Naive B cell (primary cell): Measurements from ENCODE around the gene CACNA1C. TPM values are rescaled to one million over a fixed set of nuclear protein-coding genes. Genes with fewer than 3 reads are reported as not detected.

Experiments
- ATAC-seq, 2 donors: fragments of 150-1000 bp; cut with Tn5 transposase; 2 replicates each; pipeline ENCODE4 v1.10.0; 2021; ENCODE audit warnings: low read depth in 2 of 2, mild to moderate bottlenecking in 2 of 2, moderate library complexity in 2 of 2
- DNase-seq: peaks from one replicate; pipeline ENCODE4 v3.0.0; 2022
- H3K27ac Mint-ChIP-seq, 6 donors: one replicate each; pipeline ENCODE4 v1.8.0; 2020 to 2022; ENCODE audit warnings: mild to moderate bottlenecking in 6 of 6, mixed read lengths in 6 of 6, moderate library complexity in 5 of 6, inconsistent platforms in 2 of 6
- H3K27me3 Mint-ChIP-seq, 3 donors: one replicate each; pipeline ENCODE4 v1.8.0; 2021 to 2022; ENCODE audit warnings: mixed read lengths in 3 of 3, mild to moderate bottlenecking in 1 of 3
- H3K36me3 Mint-ChIP-seq, 2 donors: one replicate each; pipeline ENCODE4 v1.8.0; 2020 to 2022; ENCODE audit warnings: mixed read lengths in 2 of 2, inconsistent platforms in 1 of 2, mild to moderate bottlenecking in 1 of 2
- H3K4me1 Mint-ChIP-seq, 3 donors: one replicate each; pipeline ENCODE4 v1.8.0; 2020 to 2022; ENCODE audit warnings: mixed read lengths in 3 of 3, inconsistent platforms in 1 of 3, mild to moderate bottlenecking in 1 of 3, moderate library complexity in 1 of 3
- H3K4me3 Mint-ChIP-seq, 8 donors: one replicate each; pipeline ENCODE4 v1.8.0; 2020 to 2022; ENCODE audit warnings: mild to moderate bottlenecking in 8 of 8, mixed read lengths in 8 of 8, moderate library complexity in 8 of 8, inconsistent platforms in 2 of 8
- H3K9me3 Mint-ChIP-seq, 7 donors: one replicate each; pipeline ENCODE4 v1.8.0; 2020 to 2022; ENCODE audit warnings: mixed read lengths in 7 of 7, mild to moderate bottlenecking in 5 of 7, inconsistent platforms in 2 of 7, moderate library complexity in 1 of 7
- polyA plus RNA-seq, 6 donors: library from polyadenylated mRNA; unstranded; fragments of 300-500 nt; fragmentation: Illumina TruSeq; gene quantifications; one replicate each; pipeline ENCODE4 v1.2.3, GENCODE V29; 2021; ENCODE audit warnings: low read depth in 6 of 6

The CACNA1C gene
- polyA plus RNA-seq, 6 donors from 2014 or later, result 0.03 to 0.09 (median 0.06) TPM; not detected in 1

- Mint-ChIP-seq H3K9me3 (no peaks in the 10 kb centered on the region), H3K4me1 (peaks cover 0 to 3% (median 0%) of the 10 kb centered on the region in 3 donors), H3K27me3 (peaks cover 0 to 11% (median 0%) of the 10 kb centered on the region in 3 donors), H3K4me3 (no peak overlapping the region), H3K27ac (no peak overlapping the region), H3K36me3 (no peaks in the 10 kb centered on the region)
- DNase-seq (no peak), ATAC-seq (no peak)
These were observed 412.9 kb downstream of the CACNA1C start for GRCh38 chr12:2465681-2466080.

- Mint-ChIP-seq H3K27me3 (peaks cover 0 to 11% (median 0%) of the 10 kb centered on the region in 3 donors), H3K9me3 (no peaks in the 10 kb centered on the region), H3K27ac (no peak overlapping the region), H3K36me3 (no peaks in the 10 kb centered on the region), H3K4me3 (no peak overlapping the region), H3K4me1 (peaks cover 0 to 3% (median 0%) of the 10 kb centered on the region in 3 donors)
- DNase-seq (no peak), ATAC-seq (no peak)
These were observed 413.4 kb downstream of the CACNA1C start for GRCh38 chr12:2466211-2466610.

GRCh38 chr12:2467447-2468195 is 414.8 kb downstream of the CACNA1C start:
- ATAC-seq, result no peak
- H3K4me3 Mint-ChIP-seq, result no peak overlapping the region
- H3K36me3 Mint-ChIP-seq, result no peaks in the 10 kb centered on the region
- peaks cover 0 to 3% (median 0%) of the 10 kb centered on the region in 3 donors for H3K4me1 Mint-ChIP-seq
- H3K27ac Mint-ChIP-seq, result no peak overlapping the region
- DNase-seq, result no peak
- H3K9me3 Mint-ChIP-seq, result no peaks in the 10 kb centered on the region
- peaks cover 0 to 19% (median 5%) of the 10 kb centered on the region in 3 donors for H3K27me3 Mint-ChIP-seq

GRCh38 chr12:2475984-2476383 is 423.2 kb downstream of the CACNA1C start:
- no peak for ATAC-seq

GRCh38 chr12:2477009-2477766 is 424.4 kb downstream of the CACNA1C start:
- ATAC-seq (no peak), DNase-seq (no peak)
- no peaks in the 10 kb centered on the region for H3K4me1 Mint-ChIP-seq
- peaks cover 0 to 3% (median 2%) of the 10 kb centered on the region in 3 donors for H3K27me3 Mint-ChIP-seq
- H3K9me3 Mint-ChIP-seq, result no peaks in the 10 kb centered on the region
- no peak overlapping the region for H3K27ac Mint-ChIP-seq
- no peaks in the 10 kb centered on the region for H3K36me3 Mint-ChIP-seq
- H3K4me3 Mint-ChIP-seq, result no peak overlapping the region

More at GRCh38 chr12:2475984-2476383, 423.2 kb downstream of the CACNA1C start:
- Mint-ChIP-seq H3K4me1 (no peaks in the 10 kb centered on the region), H3K9me3 (no peaks in the 10 kb centered on the region), H3K36me3 (no peaks in the 10 kb centered on the region), H3K4me3 (no peak overlapping the region), H3K27me3 (peaks cover 0 to 8% (median 5%) of the 10 kb centered on the region in 3 donors), H3K27ac (no peak overlapping the region)
- DNase-seq, result no peak

GRCh38 chr12:2479851-2480535 is 427.2 kb downstream of the CACNA1C start:
- Mint-ChIP-seq H3K4me3 (no peak overlapping the region), H3K4me1 (no peaks in the 10 kb centered on the region), H3K36me3 (no peaks in the 10 kb centered on the region), H3K27ac (no peak overlapping the region), H3K9me3 (no peaks in the 10 kb centered on the region), H3K27me3 (no peaks in the 10 kb centered on the region)
- ATAC-seq, result no peak
- no peak for DNase-seq

- no peak for ATAC-seq
- no peak for DNase-seq
- H3K4me3 Mint-ChIP-seq, result no peak overlapping the region
- H3K27me3 Mint-ChIP-seq, result no peaks in the 10 kb centered on the region
- no peaks in the 10 kb centered on the region for H3K9me3 Mint-ChIP-seq
- no peaks in the 10 kb centered on the region for H3K4me1 Mint-ChIP-seq
- H3K27ac Mint-ChIP-seq, result no peak overlapping the region
- H3K36me3 Mint-ChIP-seq, result no peaks in the 10 kb centered on the region
These were observed 428.6 kb downstream of the CACNA1C start for GRCh38 chr12:2481346-2481745.

- no peaks in the 10 kb centered on the region for H3K4me1 Mint-ChIP-seq
- H3K4me3 Mint-ChIP-seq, result peak overlapping the region in 1 of 8 donors; percentile 10
- H3K27ac Mint-ChIP-seq, result no peak overlapping the region
- DNase-seq, result no peak
- no peaks in the 10 kb centered on the region for H3K36me3 Mint-ChIP-seq
- no peak for ATAC-seq
- no peaks in the 10 kb centered on the region for H3K9me3 Mint-ChIP-seq
- peaks cover 0 to 6% (median 0%) of the 10 kb centered on the region in 3 donors for H3K27me3 Mint-ChIP-seq
These were observed 429.2 kb downstream of the CACNA1C start for GRCh38 chr12:2481951-2482350.

- Mint-ChIP-seq H3K27ac (no peak overlapping the region), H3K36me3 (no peaks in the 10 kb centered on the region), H3K9me3 (no peaks in the 10 kb centered on the region), H3K4me1 (no peaks in the 10 kb centered on the region), H3K4me3 (no peak overlapping the region), H3K27me3 (peaks cover 0 to 12% (median 0%) of the 10 kb centered on the region in 3 donors)
- ATAC-seq (no peak), DNase-seq (no peak)
These were observed 430.3 kb downstream of the CACNA1C start for GRCh38 chr12:2482938-2483660.

GRCh38 chr12:2483713-2484112 is 430.9 kb downstream of the CACNA1C start:
- ATAC-seq (no peak), DNase-seq (no peak)
- Mint-ChIP-seq H3K27ac (no peak overlapping the region), H3K4me3 (no peak overlapping the region), H3K36me3 (no peaks in the 10 kb centered on the region), H3K4me1 (no peaks in the 10 kb centered on the region), H3K27me3 (peaks cover 0 to 15% (median 0%) of the 10 kb centered on the region in 3 donors), H3K9me3 (no peaks in the 10 kb centered on the region)

GRCh38 chr12:2484141-2484776 is 431.5 kb downstream of the CACNA1C start:
- Mint-ChIP-seq H3K9me3 (no peaks in the 10 kb centered on the region), H3K27ac (no peak overlapping the region), H3K36me3 (no peaks in the 10 kb centered on the region), H3K4me1 (no peaks in the 10 kb centered on the region), H3K4me3 (no peak overlapping the region), H3K27me3 (peaks cover 0 to 15% (median 0%) of the 10 kb centered on the region in 3 donors)
- DNase-seq (no peak), ATAC-seq (no peak)

GRCh38 chr12:2485681-2486080 is 432.9 kb downstream of the CACNA1C start:
- no peaks in the 10 kb centered on the region for H3K4me1 Mint-ChIP-seq
- ATAC-seq (no peak), DNase-seq (no peak)
- H3K4me3 Mint-ChIP-seq, result no peak overlapping the region
- no peaks in the 10 kb centered on the region for H3K9me3 Mint-ChIP-seq
- H3K27me3 Mint-ChIP-seq, result peaks cover 0 to 15% (median 0%) of the 10 kb centered on the region in 3 donors
- H3K27ac Mint-ChIP-seq, result no peak overlapping the region
- no peaks in the 10 kb centered on the region for H3K36me3 Mint-ChIP-seq

- no peaks in the 10 kb centered on the region for H3K36me3 Mint-ChIP-seq
- no peak for DNase-seq
- no peak for ATAC-seq
- no peak overlapping the region for H3K4me3 Mint-ChIP-seq
- H3K27ac Mint-ChIP-seq, result no peak overlapping the region
- no peaks in the 10 kb centered on the region for H3K4me1 Mint-ChIP-seq
- no peaks in the 10 kb centered on the region for H3K9me3 Mint-ChIP-seq
- peaks cover 0 to 15% (median 0%) of the 10 kb centered on the region in 3 donors for H3K27me3 Mint-ChIP-seq
These were observed 434.0 kb downstream of the CACNA1C start for GRCh38 chr12:2486796-2487195.
